Measurements from ENCODE around the gene TYROBP.
"Not testable (repeated sequence)": the region's sequence is repeated elsewhere in the genome, so short reads cannot be mapped to it uniquely, and the experiment has no call there.

TYROBP gene

DNA sequence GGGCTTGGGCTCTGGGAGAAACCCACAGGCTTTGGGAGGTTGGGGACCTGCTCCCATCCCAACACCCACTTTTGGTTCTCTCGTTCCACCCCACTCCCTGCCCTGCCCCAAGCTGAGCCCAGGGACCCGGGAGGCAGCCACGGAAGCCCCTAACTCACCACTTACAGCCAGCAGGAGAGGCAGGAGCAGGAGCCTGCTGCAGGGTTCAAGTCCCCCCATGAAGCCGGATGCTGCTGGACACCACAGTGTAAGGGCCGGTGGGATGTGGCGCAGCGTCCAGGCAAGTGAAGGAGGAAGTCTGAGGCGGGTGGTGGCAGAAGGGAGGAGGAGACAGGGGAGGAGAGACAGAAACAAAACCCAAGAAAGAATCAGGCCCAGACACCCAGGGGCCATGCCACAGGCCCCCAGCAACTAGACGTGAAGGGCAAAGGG, at the start of gene TYROBP:
TYROBP (minus strand) TSS at position 286 of the 432 bp plus-strand sequence; CDS start at position 219, 67 bp downstream.
- no peak for DNase-seq (ENCODE audit: extremely low read depth, insufficient read length)
- H3K4me3 ChIP-seq (replicated peaks; ENCODE audit: low read depth, low read length) = no peak within 1 kb of the TSS

DNA sequence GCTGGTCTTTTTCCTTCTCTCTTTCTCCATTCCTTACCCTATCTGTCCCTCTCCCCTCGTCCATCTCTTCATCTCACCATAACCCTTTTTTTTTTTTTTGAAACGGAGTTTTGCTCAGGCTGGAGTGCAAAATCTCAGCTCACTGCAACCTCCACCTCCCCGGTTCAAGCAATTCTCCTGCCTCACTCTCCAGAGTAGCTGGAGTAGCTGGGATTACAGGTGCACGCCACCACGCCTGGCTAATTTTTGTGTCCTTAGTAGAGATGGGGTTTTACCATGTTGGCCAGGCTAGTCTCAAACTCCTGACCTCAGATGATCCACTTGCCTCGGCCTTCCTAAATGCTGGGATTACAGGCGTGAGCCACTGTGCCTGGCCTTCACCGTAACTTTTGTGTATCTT, 49.3 kb upstream of the TYROBP start:
- H3K4me3 ChIP-seq (replicated peaks; ENCODE audit: low read depth, low read length); H3K27me3 ChIP-seq (replicated peaks; ENCODE audit: control insufficient read depth, insufficient read depth, low read length); H3K36me3 ChIP-seq (ENCODE audit: control insufficient read depth, insufficient read depth, low read length); DNase-seq (ENCODE audit: extremely low read depth, insufficient read length): not testable (repeated sequence)

More for the DNA sequence above, at the start of gene TYROBP:
- TF ChIP-seq, protein P1, sequence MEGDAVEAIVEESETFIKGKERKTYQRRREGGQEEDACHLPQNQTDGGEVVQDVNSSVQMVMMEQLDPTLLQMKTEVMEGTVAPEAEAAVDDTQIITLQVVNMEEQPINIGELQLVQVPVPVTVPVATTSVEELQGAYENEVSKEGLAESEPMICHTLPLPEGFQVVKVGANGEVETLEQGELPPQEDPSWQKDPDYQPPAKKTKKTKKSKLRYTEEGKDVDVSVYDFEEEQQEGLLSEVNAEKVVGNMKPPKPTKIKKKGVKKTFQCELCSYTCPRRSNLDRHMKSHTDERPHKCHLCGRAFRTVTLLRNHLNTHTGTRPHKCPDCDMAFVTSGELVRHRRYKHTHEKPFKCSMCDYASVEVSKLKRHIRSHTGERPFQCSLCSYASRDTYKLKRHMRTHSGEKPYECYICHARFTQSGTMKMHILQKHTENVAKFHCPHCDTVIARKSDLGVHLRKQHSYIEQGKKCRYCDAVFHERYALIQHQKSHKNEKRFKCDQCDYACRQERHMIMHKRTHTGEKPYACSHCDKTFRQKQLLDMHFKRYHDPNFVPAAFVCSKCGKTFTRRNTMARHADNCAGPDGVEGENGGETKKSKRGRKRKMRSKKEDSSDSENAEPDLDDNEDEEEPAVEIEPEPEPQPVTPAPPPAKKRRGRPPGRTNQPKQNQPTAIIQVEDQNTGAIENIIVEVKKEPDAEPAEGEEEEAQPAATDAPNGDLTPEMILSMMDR (IDR thresholded peaks at IDR 0.05; ENCODE audit: insufficient read depth, low read length, poor library complexity, severe bottlenecking) = no peak
- Histone ChIP-seq H3K36me3 (ENCODE audit: control insufficient read depth, insufficient read depth, low read length) (no peaks in the 10 kb centered on the region), H3K27me3 (replicated peaks; ENCODE audit: control insufficient read depth, insufficient read depth, low read length) (no peaks in the 10 kb centered on the region)

DNA sequence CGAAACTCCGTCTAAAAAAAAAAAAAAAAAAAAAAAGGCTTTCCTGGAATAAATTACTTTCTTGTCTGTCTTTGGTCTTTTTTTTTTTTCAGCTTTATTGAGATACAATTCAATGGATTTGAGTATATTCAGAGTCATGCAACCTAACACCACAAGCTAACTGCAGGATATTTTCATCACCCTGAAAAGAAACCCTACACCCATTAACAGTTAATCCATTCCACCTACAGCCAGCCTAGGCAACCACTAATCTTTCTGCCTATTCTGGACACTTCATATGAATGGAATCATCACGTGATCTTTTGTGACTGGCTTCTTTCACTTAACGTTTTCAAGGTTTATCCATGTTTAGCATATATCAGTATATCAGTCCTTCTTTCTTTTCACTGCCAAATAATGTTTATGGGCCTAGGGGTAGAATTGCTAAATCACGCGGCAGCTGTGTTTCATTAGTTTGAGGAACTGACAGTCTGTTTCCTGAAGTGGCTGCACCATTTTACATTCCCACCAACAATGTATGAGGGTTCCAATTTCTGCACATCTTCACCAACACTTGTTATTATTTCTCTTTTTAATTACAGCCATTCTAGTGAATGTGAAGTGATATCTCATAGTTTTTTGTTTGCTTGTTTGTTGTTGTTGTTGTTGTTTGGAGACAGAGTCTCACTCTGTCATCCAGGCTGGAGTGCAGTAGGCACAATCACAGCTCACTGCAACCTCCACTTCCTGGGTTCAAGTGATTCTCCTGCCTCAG, 48.0 kb upstream of the TYROBP start:
- Histone ChIP-seq H3K27me3 (replicated peaks; ENCODE audit: control insufficient read depth, insufficient read depth, low read length) (no peaks in the 10 kb centered on the region; the same call in 1 of the 2 replicates), H3K4me3 (replicated peaks; ENCODE audit: low read depth, low read length) (no peak overlapping the region), H3K36me3 (ENCODE audit: control insufficient read depth, insufficient read depth, low read length) (no peaks in the 10 kb centered on the region)
- DNase-seq (ENCODE audit: extremely low read depth, insufficient read length) = no peak
- TF ChIP-seq, protein P1 (IDR thresholded peaks at IDR 0.05; ENCODE audit: insufficient read depth, low read length, poor library complexity, severe bottlenecking) = no peak

DNA sequence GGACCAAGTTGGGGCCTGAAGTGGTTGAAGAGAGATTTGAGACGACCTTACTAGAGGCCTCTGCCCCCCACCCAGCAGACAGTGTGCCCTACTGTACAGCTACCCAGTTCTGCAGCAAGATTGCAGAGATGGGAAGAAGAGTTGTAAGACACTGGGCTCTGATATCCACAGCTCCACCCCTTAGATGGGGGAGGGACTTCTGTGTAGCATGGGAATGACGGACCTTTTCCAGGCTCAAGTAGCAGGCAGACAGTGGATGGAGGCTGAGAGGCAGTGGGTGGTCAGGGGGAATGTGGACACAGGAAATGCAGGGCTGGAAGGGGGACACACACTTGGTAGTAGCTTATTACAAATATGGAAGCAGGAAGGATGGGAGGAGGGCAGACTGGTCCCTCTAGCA, 41.0 kb upstream of the TYROBP start:
- Histone ChIP-seq H3K27me3 (replicated peaks; ENCODE audit: control insufficient read depth, insufficient read depth, low read length) (no peaks in the 10 kb centered on the region), H3K4me3 (replicated peaks; ENCODE audit: low read depth, low read length) (no peak overlapping the region), H3K36me3 (ENCODE audit: control insufficient read depth, insufficient read depth, low read length) (no peaks in the 10 kb centered on the region)
- TF ChIP-seq, protein P1 (IDR thresholded peaks at IDR 0.05; ENCODE audit: insufficient read depth, low read length, poor library complexity, severe bottlenecking) = no peak
- no peak for DNase-seq (ENCODE audit: extremely low read depth, insufficient read length)

DNA sequence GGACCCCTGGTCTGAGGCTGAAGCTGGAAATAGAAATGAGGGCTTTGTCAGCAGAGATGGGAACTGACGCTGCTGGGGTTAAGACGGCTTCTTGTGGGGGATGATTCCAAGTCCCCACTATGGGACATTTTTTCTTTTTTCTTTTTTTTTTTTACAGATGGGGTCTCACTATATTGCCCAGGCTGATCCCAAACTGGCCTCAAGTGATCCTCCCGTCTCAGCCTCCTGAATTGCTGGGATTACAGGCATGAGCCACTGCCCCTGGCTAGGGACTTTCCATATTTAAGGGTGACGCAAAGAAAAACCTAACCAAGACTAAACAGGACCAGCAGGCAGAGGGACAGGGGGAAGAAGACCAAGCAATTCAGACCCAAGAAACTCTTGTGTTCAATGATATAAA, 38.1 kb upstream of the TYROBP start:
- Histone ChIP-seq H3K27me3 (replicated peaks; ENCODE audit: control insufficient read depth, insufficient read depth, low read length) (no peaks in the 10 kb centered on the region), H3K4me3 (replicated peaks; ENCODE audit: low read depth, low read length) (no peak overlapping the region), H3K36me3 (ENCODE audit: control insufficient read depth, insufficient read depth, low read length) (no peaks in the 10 kb centered on the region)
- TF ChIP-seq, protein P1 (IDR thresholded peaks at IDR 0.05; ENCODE audit: insufficient read depth, low read length, poor library complexity, severe bottlenecking) = no peak
- no peak for DNase-seq (ENCODE audit: extremely low read depth, insufficient read length)

DNA sequence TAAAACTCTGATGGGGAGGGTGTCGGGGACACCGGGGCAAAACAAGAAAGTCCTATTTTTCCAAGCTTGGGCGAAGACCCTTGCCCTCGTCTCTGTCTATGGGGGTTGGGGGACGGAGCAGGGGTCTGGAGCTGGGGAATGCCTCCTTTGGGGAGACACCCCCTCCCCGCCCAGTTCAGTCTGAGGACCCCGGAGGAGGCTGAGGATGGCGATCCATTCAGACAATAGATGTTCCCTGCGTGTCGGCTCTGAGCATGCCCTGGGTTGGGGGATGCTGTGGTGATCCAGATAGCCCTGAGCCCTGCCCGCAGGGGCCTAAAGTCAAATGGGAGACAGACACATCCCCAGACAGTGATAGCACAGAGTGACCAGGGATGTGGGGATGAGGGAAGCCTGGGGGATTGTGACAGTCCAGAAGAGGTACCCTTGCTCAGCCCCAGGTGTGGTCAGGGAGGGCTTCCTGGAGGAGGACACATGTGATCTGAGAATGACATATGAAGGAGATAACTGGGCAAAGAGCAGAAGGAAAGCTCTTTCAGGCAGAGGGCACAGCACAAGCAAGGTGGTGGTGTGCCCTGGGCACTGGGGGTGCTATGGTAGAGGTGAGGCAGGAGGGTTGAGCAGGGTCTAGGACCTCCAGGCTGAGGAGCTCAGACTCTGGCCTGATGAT, 37.2 kb upstream of the TYROBP start:
- TF ChIP-seq, protein P1 (IDR thresholded peaks at IDR 0.05; ENCODE audit: insufficient read depth, low read length, poor library complexity, severe bottlenecking) = no peak
- H3K27me3 ChIP-seq (replicated peaks; ENCODE audit: control insufficient read depth, insufficient read depth, low read length) = no peaks in the 10 kb centered on the region
- no peaks in the 10 kb centered on the region for H3K36me3 ChIP-seq (ENCODE audit: control insufficient read depth, insufficient read depth, low read length)
- DNase-seq (ENCODE audit: extremely low read depth, insufficient read length) = no peak
- H3K4me3 ChIP-seq (replicated peaks; ENCODE audit: low read depth, low read length) = no peak overlapping the region

Data from GM06990 (cell line).